HFFc6 (cell line): ENCODE results near the gene HOOK2. TPM values are rescaled to one million over a fixed set of nuclear protein-coding genes. Genes with fewer than 3 reads are reported as not detected.

Experiments
- DNase-seq: peaks from one replicate; pipeline ENCODE4 v3.0.0-alpha.2; 2018
- H3K27ac Mint-ChIP-seq: 2 replicates; pipeline ENCODE4 v1.8.0; 2020; ENCODE audit warnings: mild to moderate bottlenecking, mixed read lengths
- H3K27me3 Mint-ChIP-seq: 2 replicates; pipeline ENCODE4 v1.8.0; 2021; ENCODE audit warnings: mild to moderate bottlenecking, moderate library complexity, mixed read lengths; ENCODE audit not compliant: insufficient read depth
- H3K36me3 Mint-ChIP-seq: 2 replicates; pipeline ENCODE4 v1.8.0; 2021; ENCODE audit warnings: low read depth, mixed read lengths
- H3K4me1 Mint-ChIP-seq: 2 replicates; pipeline ENCODE4 v1.8.0; 2020; ENCODE audit warnings: low read depth, mixed read lengths
- H3K4me3 Mint-ChIP-seq: 2 replicates; pipeline ENCODE4 v1.8.0; 2020; ENCODE audit warnings: mild to moderate bottlenecking, moderate library complexity, mixed read lengths
- H3K9me3 Mint-ChIP-seq: 2 replicates; pipeline ENCODE4 v1.8.0; 2020; ENCODE audit warnings: mild to moderate bottlenecking, mixed read lengths
- total RNA-seq, 6 experiments: library from RNA; stranded (reverse); fragmentation: NEBNext Ultra II Directional; extraction: Animal tissue kit (Norgen Biotek cat#: 25700); gene quantifications; 2 replicates in 1 of 6; 3 replicates in 5 of 6; pipeline ENCODE4 v1.2.3, GENCODE V29; 2021
- TF ChIP-seq, protein P1 (sequence below): fragments of 200-600 bp; sonication (generic); IDR thresholded peaks from 2 replicates; pipeline ENCODE4 v1.5.0; 2021; ENCODE audit warnings: antibody characterized with exemption, mild to moderate bottlenecking

Gene HOOK2
- total RNA-seq, 6 experiments from 2014 or later: 10.5 to 13.8 (median 11.5) TPM

DNA sequence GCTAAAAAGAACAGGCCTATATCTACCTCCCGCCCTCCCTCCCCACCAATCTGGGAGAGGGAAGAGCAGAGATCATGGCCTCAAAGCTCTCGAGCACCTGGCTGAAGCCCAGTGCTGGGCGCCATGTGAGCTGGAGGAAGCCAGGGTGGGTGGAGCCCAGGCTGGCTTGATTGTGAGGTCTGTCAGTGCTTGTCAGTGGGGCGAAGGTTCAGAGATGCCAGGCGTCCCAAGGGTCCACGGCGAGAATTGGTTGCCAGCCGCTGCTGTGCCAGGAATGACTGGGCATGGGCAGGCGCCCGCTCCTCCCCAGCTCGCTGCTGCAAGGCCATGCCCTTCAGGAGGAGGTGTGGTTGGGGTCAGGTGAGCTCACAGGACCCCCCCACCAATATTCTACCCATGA, 12.3 kb downstream of the HOOK2 start:
- H3K4me1 Mint-ChIP-seq: 0 out of 2 replicates have a peak, but pooled peaks cover 4% of the 10 kb centered on the region
- H3K4me3 Mint-ChIP-seq: no peak overlapping the region
- DNase-seq: no peak
- no peak overlapping the region for H3K27ac Mint-ChIP-seq
- peaks cover 1% of the 10 kb centered on the region; the same call in 1 of the 2 replicates for H3K27me3 Mint-ChIP-seq
- TF ChIP-seq, protein P1, sequence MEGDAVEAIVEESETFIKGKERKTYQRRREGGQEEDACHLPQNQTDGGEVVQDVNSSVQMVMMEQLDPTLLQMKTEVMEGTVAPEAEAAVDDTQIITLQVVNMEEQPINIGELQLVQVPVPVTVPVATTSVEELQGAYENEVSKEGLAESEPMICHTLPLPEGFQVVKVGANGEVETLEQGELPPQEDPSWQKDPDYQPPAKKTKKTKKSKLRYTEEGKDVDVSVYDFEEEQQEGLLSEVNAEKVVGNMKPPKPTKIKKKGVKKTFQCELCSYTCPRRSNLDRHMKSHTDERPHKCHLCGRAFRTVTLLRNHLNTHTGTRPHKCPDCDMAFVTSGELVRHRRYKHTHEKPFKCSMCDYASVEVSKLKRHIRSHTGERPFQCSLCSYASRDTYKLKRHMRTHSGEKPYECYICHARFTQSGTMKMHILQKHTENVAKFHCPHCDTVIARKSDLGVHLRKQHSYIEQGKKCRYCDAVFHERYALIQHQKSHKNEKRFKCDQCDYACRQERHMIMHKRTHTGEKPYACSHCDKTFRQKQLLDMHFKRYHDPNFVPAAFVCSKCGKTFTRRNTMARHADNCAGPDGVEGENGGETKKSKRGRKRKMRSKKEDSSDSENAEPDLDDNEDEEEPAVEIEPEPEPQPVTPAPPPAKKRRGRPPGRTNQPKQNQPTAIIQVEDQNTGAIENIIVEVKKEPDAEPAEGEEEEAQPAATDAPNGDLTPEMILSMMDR: no peak
- no peaks in the 10 kb centered on the region for H3K9me3 Mint-ChIP-seq
- peaks cover 4% of the 10 kb centered on the region; the same call in 1 of the 2 replicates for H3K36me3 Mint-ChIP-seq

DNA sequence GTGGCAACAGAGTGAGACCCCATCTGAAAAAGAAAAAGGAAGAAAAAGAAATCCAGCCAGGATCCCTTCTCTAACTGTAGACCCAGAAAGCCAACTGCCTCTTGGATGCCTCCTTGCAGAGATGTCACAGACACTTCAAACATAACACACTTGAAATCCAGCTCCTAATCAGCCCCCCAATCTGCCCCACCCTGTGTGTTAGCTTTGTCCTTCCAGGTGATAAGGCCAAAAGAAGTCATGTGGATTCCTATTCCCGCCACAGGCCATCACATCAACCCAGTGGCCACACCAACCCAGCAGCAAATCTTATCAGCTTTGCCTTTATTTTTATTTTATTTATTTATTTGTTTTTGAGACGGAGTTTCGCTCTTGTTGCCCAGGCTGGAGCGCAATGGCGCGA, 15.7 kb downstream of the HOOK2 start:
- Mint-ChIP-seq H3K36me3 (peaks cover 4% of the 10 kb centered on the region; the same call in 1 of the 2 replicates), H3K4me1 (0 out of 2 replicates have a peak, but pooled peaks cover 9% of the 10 kb centered on the region), H3K27ac (no peak overlapping the region), H3K4me3 (no peak overlapping the region), H3K27me3 (peaks cover 2% of the 10 kb centered on the region; the same call in 1 of the 2 replicates), H3K9me3 (no peaks in the 10 kb centered on the region)
- TF ChIP-seq, protein P1: no peak
- no peak for DNase-seq

DNA sequence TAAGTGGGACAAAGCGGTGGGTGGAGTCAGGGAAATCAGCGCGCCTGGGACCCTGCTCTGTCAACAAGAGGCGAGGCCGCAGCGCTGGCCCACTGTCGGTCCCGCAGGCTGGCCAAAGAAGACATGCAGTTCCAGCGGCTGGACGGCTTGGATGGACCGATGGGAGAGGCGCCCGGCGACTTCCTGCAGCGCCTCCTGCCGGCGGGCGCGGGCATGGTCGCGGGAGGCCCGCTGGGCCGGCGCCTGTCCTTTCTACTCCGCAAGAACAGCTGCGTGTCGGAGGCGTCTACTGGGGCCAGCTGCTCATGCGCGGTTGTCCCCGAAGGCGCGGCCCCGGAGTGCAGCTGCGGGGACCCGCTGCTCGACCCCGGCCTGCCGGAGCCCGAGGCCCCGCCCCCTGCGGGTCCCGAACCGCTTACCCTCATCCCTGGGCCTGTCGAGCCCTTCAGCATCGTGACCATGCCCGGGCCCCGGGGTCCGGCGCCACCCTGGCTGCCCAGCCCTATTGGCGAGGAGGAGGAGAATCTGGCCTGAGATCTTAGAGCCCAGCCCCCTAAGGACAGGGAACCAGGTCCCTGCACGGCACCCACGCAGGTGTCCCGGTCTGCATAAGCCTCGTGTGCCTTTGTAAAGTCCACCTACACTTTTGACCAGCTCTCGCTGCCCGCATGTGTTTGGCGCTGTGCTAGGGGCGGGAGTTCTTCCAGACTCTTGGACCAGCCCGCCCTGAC, 17.6 kb downstream of the HOOK2 start:
- TF ChIP-seq, protein P1: peak; percentile 97
- peak overlapping the region; percentile 83 for H3K4me3 Mint-ChIP-seq
- peak; percentile 60 for DNase-seq
- H3K27ac Mint-ChIP-seq: no peak overlapping the region
- peaks cover 6% of the 10 kb centered on the region; the same call in 1 of the 2 replicates for H3K27me3 Mint-ChIP-seq
- no peaks in the 10 kb centered on the region for H3K36me3 Mint-ChIP-seq
- H3K4me1 Mint-ChIP-seq: 0 out of 2 replicates have a peak, but pooled peaks cover 9% of the 10 kb centered on the region
- no peaks in the 10 kb centered on the region for H3K9me3 Mint-ChIP-seq

DNA sequence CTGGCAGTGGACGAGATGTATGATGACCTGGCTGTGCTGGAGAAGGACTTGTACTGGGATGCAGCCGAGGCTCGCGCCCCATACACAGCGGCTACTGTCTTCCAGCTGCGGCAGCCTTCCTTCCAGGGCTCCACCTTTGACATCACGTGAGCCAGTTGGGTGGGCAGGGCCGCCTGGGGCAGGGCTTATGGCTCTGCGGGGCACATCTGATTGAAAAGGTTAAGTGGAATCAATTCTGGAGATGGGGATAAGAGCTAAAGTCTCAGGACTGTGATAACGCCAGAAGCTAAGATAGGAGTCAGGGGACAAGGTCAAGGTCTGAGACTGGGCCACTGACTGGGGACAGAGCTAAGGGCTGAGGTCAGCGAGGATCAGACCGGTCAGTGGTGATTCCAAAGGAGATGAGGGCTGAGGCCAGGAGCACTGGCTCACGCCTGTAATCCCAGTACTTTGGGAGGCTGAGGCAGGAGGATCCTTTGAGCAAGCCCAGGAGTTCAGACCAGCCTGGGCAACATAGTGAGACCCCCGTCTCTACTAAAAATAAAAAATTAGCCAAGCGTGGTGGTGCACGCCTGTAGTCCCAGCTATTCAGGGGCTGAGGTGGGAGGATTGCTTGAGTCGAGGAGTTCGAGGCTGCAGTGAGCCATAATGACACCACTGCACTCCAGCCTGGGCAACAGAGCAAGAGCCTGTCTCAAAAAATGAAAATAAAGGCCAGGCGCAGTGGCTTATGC, 19.0 kb downstream of the HOOK2 start:
- TF ChIP-seq, protein P1: no peak
- H3K9me3 Mint-ChIP-seq: no peaks in the 10 kb centered on the region
- H3K4me1 Mint-ChIP-seq: 0 out of 2 replicates have a peak, but pooled peaks cover 9% of the 10 kb centered on the region
- H3K27me3 Mint-ChIP-seq: peaks cover 6% of the 10 kb centered on the region; the same call in 1 of the 2 replicates
- no peak overlapping the region for H3K4me3 Mint-ChIP-seq
- H3K27ac Mint-ChIP-seq: no peak overlapping the region
- no peak for DNase-seq
- H3K36me3 Mint-ChIP-seq: no peaks in the 10 kb centered on the region

DNA sequence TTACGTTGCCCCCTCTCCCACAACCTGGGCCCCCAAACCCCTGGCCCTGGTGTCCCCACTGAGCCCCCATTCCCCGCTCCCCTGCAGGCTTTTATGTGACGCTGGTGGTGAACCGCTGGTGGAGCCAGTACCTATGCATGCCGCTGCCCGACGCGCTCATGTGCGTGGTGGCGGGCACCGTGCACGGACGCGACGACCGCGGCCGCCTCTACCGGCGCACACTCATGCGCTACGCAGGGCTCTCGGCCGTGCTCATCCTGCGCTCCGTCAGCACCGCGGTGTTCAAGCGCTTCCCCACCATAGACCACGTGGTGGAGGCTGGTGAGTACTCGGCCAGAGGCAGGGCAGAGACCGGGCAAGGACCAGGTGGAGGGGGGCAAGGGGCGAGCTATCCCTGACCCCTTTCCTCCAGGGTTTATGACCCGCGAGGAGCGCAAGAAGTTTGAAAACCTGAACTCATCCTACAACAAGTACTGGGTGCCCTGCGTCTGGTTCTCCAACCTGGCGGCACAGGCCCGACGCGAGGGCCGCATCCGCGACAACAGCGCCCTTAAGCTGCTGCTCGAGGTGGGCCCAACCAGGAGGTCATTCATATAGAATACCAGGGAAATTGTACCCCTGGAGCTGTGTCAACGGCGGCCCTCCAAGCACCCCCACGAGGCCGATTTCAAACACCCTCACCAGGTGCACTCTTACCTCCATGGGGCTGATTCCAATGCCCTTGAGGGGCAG, 20.7 kb downstream of the HOOK2 start:
- H3K4me3 Mint-ChIP-seq: no peak overlapping the region
- peaks cover 11% of the 10 kb centered on the region for H3K27me3 Mint-ChIP-seq
- TF ChIP-seq, protein P1: no peak
- H3K4me1 Mint-ChIP-seq: 0 out of 2 replicates have a peak, but pooled peaks cover 9% of the 10 kb centered on the region
- DNase-seq: no peak
- no peaks in the 10 kb centered on the region for H3K36me3 Mint-ChIP-seq
- no peak overlapping the region for H3K27ac Mint-ChIP-seq
- H3K9me3 Mint-ChIP-seq: no peaks in the 10 kb centered on the region
